HL-60 (cell line): ENCODE results near the gene GPATCH4.

Source experiments
- GABPA ChIP-seq: IDR thresholded peaks from 2 replicates; pipeline ENCODE4 v1.6.1; 2012; ENCODE audit warnings: low read depth
- POLR2AphosphoS5 ChIP-seq: IDR thresholded peaks from 2 replicates; pipeline ENCODE4 v1.6.1; 2012; ENCODE audit warnings: low read depth
- TF ChIP-seq, protein P1 (sequence below): IDR thresholded peaks from one replicate; pipeline ENCODE4 v1.5.1; 2011; ENCODE audit warnings: low read length, control low read depth, inconsistent platforms; ENCODE audit not compliant: insufficient read depth

DNA sequence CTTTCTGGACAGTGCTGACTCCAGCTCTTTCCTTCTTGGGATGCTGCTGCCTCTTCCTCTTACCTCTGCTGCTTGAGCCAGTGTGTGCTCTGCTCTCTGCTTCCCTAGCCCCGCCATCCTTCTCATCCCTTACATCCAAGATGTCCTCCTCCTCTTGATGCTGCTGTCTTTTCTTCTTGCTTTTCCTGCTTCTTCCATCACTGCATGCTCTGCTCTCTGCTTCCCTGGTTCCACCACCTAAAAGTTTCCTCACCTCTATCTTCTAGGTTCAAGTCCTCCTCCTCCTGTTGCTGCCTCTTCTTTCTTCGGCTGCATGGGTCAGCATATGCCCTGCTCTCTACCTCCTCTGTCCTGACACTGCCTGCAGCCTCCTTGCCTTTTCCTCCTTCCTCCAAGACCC, 6.3 kb downstream of the GPATCH4 start:
- TF ChIP-seq, protein P1, sequence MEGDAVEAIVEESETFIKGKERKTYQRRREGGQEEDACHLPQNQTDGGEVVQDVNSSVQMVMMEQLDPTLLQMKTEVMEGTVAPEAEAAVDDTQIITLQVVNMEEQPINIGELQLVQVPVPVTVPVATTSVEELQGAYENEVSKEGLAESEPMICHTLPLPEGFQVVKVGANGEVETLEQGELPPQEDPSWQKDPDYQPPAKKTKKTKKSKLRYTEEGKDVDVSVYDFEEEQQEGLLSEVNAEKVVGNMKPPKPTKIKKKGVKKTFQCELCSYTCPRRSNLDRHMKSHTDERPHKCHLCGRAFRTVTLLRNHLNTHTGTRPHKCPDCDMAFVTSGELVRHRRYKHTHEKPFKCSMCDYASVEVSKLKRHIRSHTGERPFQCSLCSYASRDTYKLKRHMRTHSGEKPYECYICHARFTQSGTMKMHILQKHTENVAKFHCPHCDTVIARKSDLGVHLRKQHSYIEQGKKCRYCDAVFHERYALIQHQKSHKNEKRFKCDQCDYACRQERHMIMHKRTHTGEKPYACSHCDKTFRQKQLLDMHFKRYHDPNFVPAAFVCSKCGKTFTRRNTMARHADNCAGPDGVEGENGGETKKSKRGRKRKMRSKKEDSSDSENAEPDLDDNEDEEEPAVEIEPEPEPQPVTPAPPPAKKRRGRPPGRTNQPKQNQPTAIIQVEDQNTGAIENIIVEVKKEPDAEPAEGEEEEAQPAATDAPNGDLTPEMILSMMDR, result no peak
- TF ChIP-seq GABPA, result no peak
- TF ChIP-seq POLR2AphosphoS5, result no peak
